Ovary (tissue), 9 donors: ENCODE measurements around the gene CROCC. TPM values are rescaled to one million over a fixed set of nuclear protein-coding genes. Genes with fewer than 3 reads are reported as not detected.

Source experiments
- DNase-seq, 5 donors: peaks; one replicate each; pipeline ENCODE4 v3.0.0-alpha.2; 2019 to 2020
- H3K27ac ChIP-seq, 2 donors: fragments of 200-600 bp; one replicate each; pipeline versions ENCODE4 v1.5.1 to v1.8.0; 2019 to 2022
- H3K27me3 ChIP-seq: fragments of 200-600 bp; one replicate; pipeline ENCODE4 v1.8.0; 2022
- H3K36me3 ChIP-seq: fragments of 200-600 bp; sonication (generic); one replicate; pipeline ENCODE4 v1.5.1; 2019
- H3K4me1 ChIP-seq: one replicate; pipeline ENCODE4 v1.8.1; 2013; ENCODE audit warnings: mild to moderate bottlenecking, moderate library complexity; ENCODE audit not compliant: insufficient read depth
- H3K4me3 ChIP-seq: fragments of 200-600 bp; sonication (generic); one replicate; pipeline ENCODE4 v1.5.1; 2017
- H3K9me3 ChIP-seq, 2 donors: fragments of 200-600 bp in 1 of 2; sonication (generic) in 1 of 2; one replicate each; pipeline versions ENCODE4 v1.5.1 to v1.8.1; 2013 to 2019; ENCODE audit warnings: mild to moderate bottlenecking in 1 of 2, moderate library complexity in 1 of 2
- EP300 ChIP-seq: sonication (generic); formaldehyde crosslinking; IDR thresholded peaks from one replicate; pipeline ENCODE4 v1.6.1; 2017; ENCODE audit warnings: antibody characterized with exemption
- POLR2A ChIP-seq: fragments of 450-650 bp; IDR thresholded peaks from one replicate; pipeline ENCODE4 v1.6.1; 2017; ENCODE audit warnings: antibody characterized with exemption, mild to moderate bottlenecking, moderate library complexity
- WGBS, 3 donors: extraction: QIAGEN DNeasy Blood & Tissue Kit in 1 of 3; methylation state at CpG; one replicate each; pipeline versions ENCODE4 v1.1.5 to v1.1.7; 2013 to 2017; 5-methylcytosine and 5-hydroxymethylcytosine counted together
- intact Hi-C, 4 donors: fragments of 100-400 bp; cut with DNase I; formaldehyde crosslinking; loops; one replicate each; pipeline versions ENCODE4 v1.11.0 to v1.15.1; 2022 to 2023
- polyA plus RNA-seq, 2 donors: library from polyadenylated mRNA; stranded (reverse); fragments of 200-250 nt in 1 of 2; fragments of 350-450 nt in 1 of 2; fragmentation: Illumina TruSeq in 1 of 2; extraction: RNeasy Lipid Tissue Mini Kit (QIAGEN cat#74804) in 1 of 2; gene quantifications; one replicate each; pipeline ENCODE4 v1.2.3, GENCODE V29; 2013 to 2014
- total RNA-seq, 7 donors: library from RNA; depleted of rRNA in 2 of 7; stranded (reverse); fragments of >200 nt in 2 of 7; fragmentation: NEBNext Ultra II Directional in 3 of 7; extraction: Animal tissue kit (Norgen Biotek cat#: 25700) in 3 of 7; gene quantifications; one replicate each; pipeline versions ENCODE4 v1.1.0 to v1.2.4, GENCODE V29; 2016 to 2023
- TF ChIP-seq, protein P1 (sequence below), 3 donors: fragments of 450-650 bp in 2 of 3; fragments of 200-600 bp in 1 of 3; IDR thresholded peaks; one replicate each; pipeline versions ENCODE4 v1.5.1 to v1.8.0; 2016 to 2022; ENCODE audit warnings: antibody characterized with exemption in 3 of 3, mild to moderate bottlenecking in 1 of 3
- donor health status: DM: no; HTN: no; CAD: no; lungs with moderate emphysema.
- donor health status: DM: no; HTN: no; CAD: no.
- donor health status: Bipolar disorder and iron deficiency.
- donor health status: DM: yes; HTN: yes; CAD: no.
- donor health status: DM: no; HTN: no; CAD: no.
- donor health status: DM: yes; HTN: yes; CAD: no.

Gene CROCC
- total and polyA plus RNA-seq, 9 donors = 1.7 to 49.1 (median 33.6) TPM

DNA sequence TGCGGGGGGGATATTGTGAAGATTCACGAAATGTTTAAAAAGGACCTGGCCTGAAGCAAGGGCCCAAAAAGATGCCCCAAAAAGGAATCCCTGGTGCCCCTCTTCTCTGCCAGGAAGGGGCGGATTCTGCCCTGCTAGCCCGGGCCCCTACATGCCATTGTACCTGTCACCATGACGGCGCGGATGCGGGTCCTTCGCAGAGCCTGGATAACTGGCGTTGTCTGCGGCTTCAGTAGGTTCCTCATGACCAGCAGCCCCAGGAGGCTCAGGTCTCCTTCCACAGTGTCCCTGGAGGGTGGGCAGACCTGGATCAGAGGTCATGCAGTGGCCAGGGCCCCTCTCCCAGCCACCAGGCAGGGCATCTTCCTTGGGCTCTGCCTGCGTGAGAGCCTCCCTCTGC is 69.8 kb downstream of the CROCC start:
- Histone ChIP-seq H3K4me3 (no peak overlapping the region), H3K27ac (no peak overlapping the region), H3K36me3 (no peaks in the 10 kb centered on the region), H3K27me3 (no peaks in the 10 kb centered on the region), H3K9me3 (no peaks in the 10 kb centered on the region), H3K4me1 (no peaks in the 10 kb centered on the region)
- intact Hi-C loops = loop anchor here in 1 of 4 donors (10.0 kb wide), 1 partner anchor 53 kb away; no protein-coding TSS in a partner anchor
- WGBS, 3 donors = 95 to 97% (median 97%) methylated on average over 11 to 12 of the region's 12 CpGs
- no peak for TF ChIP-seq EP300
- TF ChIP-seq, protein P1, sequence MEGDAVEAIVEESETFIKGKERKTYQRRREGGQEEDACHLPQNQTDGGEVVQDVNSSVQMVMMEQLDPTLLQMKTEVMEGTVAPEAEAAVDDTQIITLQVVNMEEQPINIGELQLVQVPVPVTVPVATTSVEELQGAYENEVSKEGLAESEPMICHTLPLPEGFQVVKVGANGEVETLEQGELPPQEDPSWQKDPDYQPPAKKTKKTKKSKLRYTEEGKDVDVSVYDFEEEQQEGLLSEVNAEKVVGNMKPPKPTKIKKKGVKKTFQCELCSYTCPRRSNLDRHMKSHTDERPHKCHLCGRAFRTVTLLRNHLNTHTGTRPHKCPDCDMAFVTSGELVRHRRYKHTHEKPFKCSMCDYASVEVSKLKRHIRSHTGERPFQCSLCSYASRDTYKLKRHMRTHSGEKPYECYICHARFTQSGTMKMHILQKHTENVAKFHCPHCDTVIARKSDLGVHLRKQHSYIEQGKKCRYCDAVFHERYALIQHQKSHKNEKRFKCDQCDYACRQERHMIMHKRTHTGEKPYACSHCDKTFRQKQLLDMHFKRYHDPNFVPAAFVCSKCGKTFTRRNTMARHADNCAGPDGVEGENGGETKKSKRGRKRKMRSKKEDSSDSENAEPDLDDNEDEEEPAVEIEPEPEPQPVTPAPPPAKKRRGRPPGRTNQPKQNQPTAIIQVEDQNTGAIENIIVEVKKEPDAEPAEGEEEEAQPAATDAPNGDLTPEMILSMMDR (IDR thresholded peaks at IDR 0.05) = no peak
- DNase-seq = peak in 1 of 5 donors; percentile 15

DNA sequence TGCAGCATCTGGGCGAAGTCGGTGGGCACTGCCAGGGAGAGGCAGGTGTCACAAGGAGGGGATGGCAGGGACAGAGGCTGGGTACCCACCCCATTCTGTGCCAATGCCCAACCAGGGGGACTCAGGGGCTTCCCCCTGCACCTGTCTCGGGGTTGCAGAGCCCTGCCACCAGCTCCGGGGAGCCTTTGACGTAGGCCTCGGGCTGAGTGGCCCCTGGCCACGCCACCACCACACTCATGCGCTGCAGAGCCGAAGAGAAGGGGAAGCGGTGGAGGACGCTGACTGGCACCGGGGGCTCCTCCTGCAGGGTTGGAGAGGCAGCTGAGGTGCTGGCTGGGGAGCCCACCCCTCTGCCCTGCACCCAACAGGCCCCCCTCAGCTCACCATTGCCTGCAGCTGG is 70.4 kb downstream of the CROCC start:
- intact Hi-C loops = loop anchor here in 1 of 4 donors (10.0 kb wide), 1 partner anchor 53 kb away; no protein-coding TSS in a partner anchor
- H3K4me3 ChIP-seq = no peak overlapping the region
- H3K36me3 ChIP-seq = no peaks in the 10 kb centered on the region
- H3K27me3 ChIP-seq = no peaks in the 10 kb centered on the region
- no peak for DNase-seq
- H3K9me3 ChIP-seq = no peaks in the 10 kb centered on the region
- no peak for TF ChIP-seq POLR2A
- TF ChIP-seq EP300 = no peak
- TF ChIP-seq, protein P1 (IDR thresholded peaks at IDR 0.05) = no peak
- no peak overlapping the region for H3K27ac ChIP-seq
- H3K4me1 ChIP-seq = no peaks in the 10 kb centered on the region
- 91 to 94% (median 94%) methylated on average over 12 of the region's 12 CpGs for whole genome bisulfite sequencing, 3 donors

DNA sequence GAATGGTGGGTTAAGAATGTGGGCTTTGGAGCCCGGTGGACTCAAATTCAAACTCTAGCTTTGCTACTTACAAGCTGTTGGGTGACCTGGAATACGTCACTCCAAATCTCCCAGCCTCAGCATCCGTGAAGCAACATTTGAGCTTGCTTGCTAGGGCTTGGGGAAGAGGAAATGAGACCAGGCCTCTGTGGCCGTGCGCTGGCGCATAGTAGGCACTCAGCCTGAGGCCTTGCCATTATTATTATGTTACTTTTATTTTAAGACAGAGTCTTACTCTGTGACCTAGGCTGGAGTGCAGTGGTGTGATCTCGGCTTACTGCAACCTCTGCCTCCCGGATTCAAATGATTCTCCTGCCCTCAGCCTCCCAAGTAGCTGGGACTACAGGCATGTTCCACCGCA is 70.9 kb downstream of the CROCC start:
- Histone ChIP-seq H3K4me1 (no peaks in the 10 kb centered on the region), H3K36me3 (no peaks in the 10 kb centered on the region), H3K4me3 (no peak overlapping the region), H3K27ac (no peak overlapping the region), H3K9me3 (no peaks in the 10 kb centered on the region), H3K27me3 (no peaks in the 10 kb centered on the region)
- intact Hi-C loops = loop anchor here in 1 of 4 donors (10.0 kb wide), 1 partner anchor 52 kb away; no protein-coding TSS in a partner anchor
- TF ChIP-seq, protein P1 (IDR thresholded peaks at IDR 0.05) = no peak
- TF ChIP-seq EP300 (no peak), POLR2A (no peak)
- no peak for DNase-seq
- WGBS, 3 donors = 93 to 96% (median 94%) methylated on average over 9 of the region's 9 CpGs

DNA sequence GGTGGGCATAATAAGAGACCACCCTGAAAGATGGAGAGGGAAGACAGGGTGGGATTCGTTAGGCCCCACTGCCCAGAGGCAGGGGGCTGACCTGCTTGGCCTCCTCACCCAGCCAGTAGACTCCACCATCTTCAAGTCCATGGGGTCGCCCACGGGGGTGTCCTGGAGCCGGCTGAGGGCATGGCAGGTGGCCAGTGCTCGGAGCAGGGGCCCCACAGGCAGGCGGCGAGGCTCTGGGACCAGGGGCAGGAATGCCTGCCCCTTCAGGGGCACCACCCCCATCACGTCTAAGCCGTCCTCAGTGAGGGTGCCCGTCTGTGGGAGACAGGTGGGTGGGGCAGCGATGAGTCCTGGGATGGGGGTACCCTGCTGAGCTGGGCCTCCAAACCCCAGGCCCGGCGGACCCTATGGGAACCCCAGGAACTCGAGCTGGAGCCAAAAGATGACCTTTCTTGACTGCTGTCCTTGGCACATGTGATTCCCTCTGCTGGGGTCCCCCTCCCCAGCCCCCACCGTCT is 71.8 kb downstream of the CROCC start:
- intact Hi-C loops = loop anchor here in 1 of 4 donors (10.0 kb wide), 1 partner anchor 51 kb away; no protein-coding TSS in a partner anchor
- TF ChIP-seq POLR2A = no peak
- TF ChIP-seq, protein P1 (IDR thresholded peaks at IDR 0.05) = no peak
- no peak for TF ChIP-seq EP300
- no peaks in the 10 kb centered on the region for H3K9me3 ChIP-seq
- H3K36me3 ChIP-seq = no peaks in the 10 kb centered on the region
- no peak overlapping the region for H3K4me3 ChIP-seq
- H3K27ac ChIP-seq = no peak overlapping the region
- no peaks in the 10 kb centered on the region for H3K27me3 ChIP-seq
- DNase-seq = no peak
- WGBS, 3 donors = 89 to 93% (median 93%) methylated on average over 7 to 15 of the region's 15 CpGs
- H3K4me1 ChIP-seq = no peaks in the 10 kb centered on the region
